Measurements from ENCODE around the gene MGAT5.
A peak's percentile ranks its signal among the peaks of the same experiment; 100 is the strongest.

MGAT5 gene

DNA sequence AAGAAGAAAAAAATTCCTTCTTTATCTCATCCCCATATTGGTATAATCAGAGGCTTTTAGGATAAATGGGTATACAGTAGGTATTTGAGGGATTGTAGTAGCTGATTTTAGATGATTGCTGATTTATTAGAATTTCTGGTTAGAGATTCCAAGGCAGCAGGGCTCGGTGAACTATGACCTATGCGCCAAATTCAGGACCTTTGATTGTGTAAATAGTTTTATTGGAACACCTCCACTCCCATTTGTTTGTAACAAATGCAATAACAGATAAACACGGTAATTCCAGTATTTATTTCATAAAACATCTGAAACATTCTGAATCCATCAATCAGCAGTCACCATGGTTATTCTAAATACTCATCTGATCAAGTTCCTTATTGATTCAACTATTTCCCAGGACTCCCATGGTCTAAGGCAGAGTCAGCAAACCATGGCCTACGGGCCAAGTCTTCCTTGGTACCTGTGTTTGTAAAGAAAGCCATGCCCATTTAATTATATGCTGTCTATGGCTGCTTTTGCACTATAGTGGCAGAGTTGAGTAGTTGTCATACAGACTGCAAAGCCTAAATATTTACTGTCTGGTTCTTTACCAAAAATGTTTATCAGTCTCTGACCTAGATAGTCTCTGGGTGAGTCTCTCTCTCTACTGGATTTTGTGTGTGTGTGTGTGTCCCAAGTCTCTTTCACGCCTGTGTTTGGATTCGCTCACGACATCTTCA lies 4.3 kb downstream of the MGAT5 start:
- H3K4me1 Mint-ChIP-seq = peaks cover 63% of the 10 kb centered on the region
- H3K27ac Mint-ChIP-seq = peak overlapping the region; percentile 15
- DNase-seq (ENCODE audit: low spot score in 2 of 2) (no peak), ATAC-seq (no peak)
- H3K4me3 Mint-ChIP-seq = peak overlapping the region; percentile 21
- peaks cover 14% of the 10 kb centered on the region for H3K36me3 Mint-ChIP-seq
- H3K9me3 Mint-ChIP-seq = no peaks in the 10 kb centered on the region

GRCh38 chr2:134258684-134259388 lies 5.0 kb downstream of the MGAT5 start:
- Mint-ChIP-seq H3K27ac (peak overlapping the region; percentile 15), H3K36me3 (peaks cover 14% of the 10 kb centered on the region), H3K4me3 (peak overlapping the region; percentile 21), H3K4me1 (peaks cover 56% of the 10 kb centered on the region), H3K9me3 (no peaks in the 10 kb centered on the region)
- DNase-seq (ENCODE audit: low spot score in 2 of 2) = peak in 1 of 2 donors; percentile 67
- peak; percentile 97 for ATAC-seq

DNA sequence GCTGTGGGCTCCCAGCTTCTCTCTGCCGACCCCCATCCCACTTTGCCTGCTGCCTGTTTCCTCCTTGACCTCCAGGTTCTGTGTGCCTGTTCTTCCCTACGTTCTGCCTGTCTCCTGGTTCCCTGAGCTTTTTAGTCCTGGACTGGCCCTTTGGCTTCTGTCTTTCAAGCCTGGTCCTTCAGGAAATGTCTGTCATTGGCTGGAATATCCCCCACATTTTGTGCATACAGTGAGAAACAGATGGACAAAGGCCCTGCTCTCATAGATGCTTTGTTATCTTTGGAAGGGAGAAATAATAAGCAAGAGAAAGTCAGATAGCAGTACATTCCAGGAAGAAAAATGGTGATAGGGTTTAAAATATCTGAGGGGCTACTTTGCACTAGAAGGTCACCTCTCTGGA lies 5.7 kb downstream of the MGAT5 start:
- no peak for ATAC-seq
- no peak for DNase-seq (ENCODE audit: low spot score in 2 of 2)
- H3K4me1 Mint-ChIP-seq = peaks cover 52% of the 10 kb centered on the region
- peak overlapping the region; percentile 21 for H3K4me3 Mint-ChIP-seq
- no peaks in the 10 kb centered on the region for H3K9me3 Mint-ChIP-seq
- H3K27ac Mint-ChIP-seq = no peak overlapping the region
- H3K36me3 Mint-ChIP-seq = peaks cover 8% of the 10 kb centered on the region

DNA sequence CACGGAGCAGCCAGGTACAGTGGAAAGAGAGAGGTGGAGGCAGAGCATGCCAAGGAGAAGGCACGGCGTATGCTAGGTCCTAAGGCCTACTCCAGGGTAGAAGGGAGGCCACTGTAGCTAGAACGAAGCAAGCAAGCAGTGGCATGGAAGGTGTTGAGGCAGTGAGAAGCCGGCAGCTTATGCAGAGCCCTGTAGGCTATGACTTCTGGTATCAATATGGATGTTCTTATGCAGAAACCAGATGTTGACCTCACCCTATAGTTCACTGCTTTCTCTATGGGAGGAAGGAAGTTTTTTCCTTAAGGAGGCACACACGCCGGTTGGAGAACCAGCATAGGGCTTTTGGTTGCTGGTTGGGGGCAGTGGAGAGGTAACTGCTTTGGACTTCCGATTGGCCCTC lies 6.1 kb downstream of the MGAT5 start:
- Mint-ChIP-seq H3K27ac (no peak overlapping the region), H3K9me3 (no peaks in the 10 kb centered on the region), H3K4me1 (peaks cover 52% of the 10 kb centered on the region), H3K36me3 (peaks cover 3% of the 10 kb centered on the region), H3K4me3 (no peak overlapping the region)
- DNase-seq (ENCODE audit: low spot score in 2 of 2) = no peak
- no peak for ATAC-seq

DNA sequence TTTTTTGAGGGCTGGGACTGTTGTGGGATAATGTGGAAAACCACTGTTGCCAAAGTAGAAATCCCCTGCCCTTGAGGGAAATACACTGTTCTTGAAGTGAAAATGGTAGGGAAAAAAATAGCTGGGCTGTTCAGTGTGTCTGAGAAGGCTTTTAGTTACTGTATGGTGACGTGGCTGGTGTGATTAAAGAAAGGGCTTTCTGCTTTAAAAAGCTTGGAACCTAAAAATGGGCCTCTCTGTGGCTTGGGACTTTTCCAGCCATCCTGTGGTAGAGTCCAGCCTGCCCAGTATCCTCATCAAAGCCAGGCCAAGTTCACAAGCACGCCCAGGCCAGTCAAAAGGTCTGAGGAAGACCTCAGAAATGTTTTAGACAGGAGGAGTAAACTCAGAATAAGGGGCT lies 6.8 kb downstream of the MGAT5 start:
- Mint-ChIP-seq H3K27ac (no peak overlapping the region), H3K4me3 (no peak overlapping the region), H3K36me3 (no peaks in the 10 kb centered on the region), H3K4me1 (peaks cover 52% of the 10 kb centered on the region), H3K9me3 (no peaks in the 10 kb centered on the region)
- no peak for ATAC-seq
- DNase-seq (ENCODE audit: low spot score in 2 of 2) = no peak

GRCh38 chr2:134261398-134262131 lies 7.7 kb downstream of the MGAT5 start:
- no peaks in the 10 kb centered on the region for H3K36me3 Mint-ChIP-seq
- no peak overlapping the region for H3K4me3 Mint-ChIP-seq
- H3K9me3 Mint-ChIP-seq = no peaks in the 10 kb centered on the region
- DNase-seq (ENCODE audit: low spot score in 2 of 2) (no peak), ATAC-seq (peak; percentile 68)
- peak overlapping the region; percentile 50 for H3K27ac Mint-ChIP-seq
- H3K4me1 Mint-ChIP-seq = peaks cover 52% of the 10 kb centered on the region

DNA sequence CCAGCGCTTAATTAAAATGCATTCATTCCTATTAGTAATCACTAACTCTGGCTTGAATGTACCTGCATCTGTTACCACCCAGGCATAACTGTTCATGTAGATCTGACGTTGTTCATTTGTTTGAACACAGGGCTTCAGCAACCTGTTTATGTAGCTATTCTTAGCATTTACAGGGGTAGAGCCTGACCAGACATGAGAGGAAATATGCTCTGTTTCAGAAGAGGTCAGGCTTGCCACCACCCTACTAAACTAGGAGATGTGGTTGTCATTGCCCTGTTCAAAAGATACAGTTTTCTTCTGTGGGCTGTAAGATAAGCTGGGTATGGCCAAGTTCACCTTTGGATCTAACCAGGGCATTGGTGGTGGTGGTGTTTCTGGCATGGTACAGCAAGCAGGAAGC lies 8.8 kb downstream of the MGAT5 start:
- peaks cover 42% of the 10 kb centered on the region for H3K4me1 Mint-ChIP-seq
- no peak for ATAC-seq
- H3K27ac Mint-ChIP-seq = no peak overlapping the region
- no peaks in the 10 kb centered on the region for H3K36me3 Mint-ChIP-seq
- H3K9me3 Mint-ChIP-seq = no peaks in the 10 kb centered on the region
- no peak for DNase-seq (ENCODE audit: low spot score in 2 of 2)
- H3K4me3 Mint-ChIP-seq = no peak overlapping the region

DNA sequence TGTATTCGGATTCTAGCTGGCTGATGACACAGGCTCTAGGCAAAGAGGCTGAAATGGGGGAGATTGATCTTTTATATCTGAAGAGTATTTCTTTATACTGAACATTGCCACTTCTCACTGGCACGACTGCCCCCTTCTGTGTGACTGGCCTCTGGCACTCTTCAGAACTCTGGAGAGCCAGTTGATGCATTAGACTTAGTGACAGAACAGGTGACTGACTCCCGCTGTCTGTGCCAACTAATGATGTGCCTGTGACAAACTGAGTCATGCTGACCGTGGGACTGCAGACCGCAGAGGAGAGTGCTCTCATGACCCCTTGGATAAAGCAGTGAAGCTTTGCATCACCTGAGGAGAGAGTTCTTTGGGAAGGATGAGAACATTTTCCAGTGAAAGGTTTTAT lies 14.4 kb downstream of the MGAT5 start:
- Mint-ChIP-seq H3K9me3 (no peaks in the 10 kb centered on the region), H3K36me3 (peaks cover 34% of the 10 kb centered on the region), H3K27ac (no peak overlapping the region), H3K4me3 (no peak overlapping the region), H3K4me1 (peaks cover 23% of the 10 kb centered on the region)
- ATAC-seq (no peak), DNase-seq (ENCODE audit: low spot score in 2 of 2) (no peak)

- Mint-ChIP-seq H3K36me3 (peaks cover 39% of the 10 kb centered on the region), H3K4me3 (no peak overlapping the region), H3K4me1 (peaks cover 26% of the 10 kb centered on the region), H3K27ac (no peak overlapping the region), H3K9me3 (no peaks in the 10 kb centered on the region)
- ATAC-seq (no peak), DNase-seq (ENCODE audit: low spot score in 2 of 2) (no peak)
Measured at GRCh38 chr2:134269230-134269629, 15.4 kb downstream of the MGAT5 start.

DNA sequence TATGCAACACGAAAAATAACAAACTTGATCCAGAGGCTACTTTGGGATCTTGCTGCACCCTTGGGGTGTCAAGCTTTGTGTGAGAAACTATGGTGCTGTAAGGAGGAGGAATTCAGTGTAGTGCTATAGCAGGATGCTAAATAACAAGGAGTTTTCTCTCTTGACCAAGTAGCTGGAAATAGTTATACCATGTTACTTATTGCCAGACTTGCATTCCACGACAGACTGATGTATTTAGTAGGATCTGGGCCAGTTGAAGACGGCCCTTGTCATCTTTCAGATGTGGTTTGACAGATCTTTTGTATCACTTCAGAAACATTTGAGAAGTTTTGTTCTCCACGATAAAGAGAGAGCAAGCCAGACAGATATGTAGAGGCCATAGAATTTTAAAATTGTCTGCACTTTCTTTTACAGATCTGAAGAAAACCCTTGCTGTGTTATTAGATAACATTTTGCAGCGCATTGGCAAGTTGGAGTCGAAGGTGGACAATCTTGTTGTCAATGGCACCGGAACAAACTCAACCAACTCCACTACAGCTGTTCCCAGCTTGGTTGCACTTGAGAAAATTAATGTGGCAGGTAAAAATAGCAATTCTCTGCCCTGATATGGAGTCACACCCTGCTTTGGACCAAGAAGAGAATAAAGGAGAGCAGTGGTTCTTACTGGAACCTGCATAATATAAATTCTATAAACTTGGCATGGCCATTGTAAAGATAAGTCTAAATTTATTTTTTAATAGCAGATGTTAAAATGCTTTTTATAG lies 16.3 kb downstream of the MGAT5 start:
- peaks cover 44% of the 10 kb centered on the region for H3K36me3 Mint-ChIP-seq

GRCh38 chr2:134271758-134272157 lies 17.9 kb downstream of the MGAT5 start:
- H3K36me3 Mint-ChIP-seq = peaks cover 48% of the 10 kb centered on the region
- ATAC-seq (peak; percentile 84), DNase-seq (ENCODE audit: low spot score in 2 of 2) (no peak)
- no peaks in the 10 kb centered on the region for H3K9me3 Mint-ChIP-seq
- H3K4me3 Mint-ChIP-seq = no peak overlapping the region
- peaks cover 45% of the 10 kb centered on the region for H3K4me1 Mint-ChIP-seq
- no peak overlapping the region for H3K27ac Mint-ChIP-seq

More for the DNA sequence above, 16.3 kb downstream of the MGAT5 start:
- Mint-ChIP-seq H3K27ac (no peak overlapping the region), H3K4me1 (peaks cover 32% of the 10 kb centered on the region), H3K4me3 (no peak overlapping the region), H3K9me3 (no peaks in the 10 kb centered on the region)
- no peak for DNase-seq (ENCODE audit: low spot score in 2 of 2)
- no peak for ATAC-seq

GRCh38 chr2:134272806-134273205 lies 18.9 kb downstream of the MGAT5 start:
- no peak for ATAC-seq
- H3K27ac Mint-ChIP-seq = no peak overlapping the region
- peaks cover 3% of the 10 kb centered on the region for H3K9me3 Mint-ChIP-seq
- DNase-seq (ENCODE audit: low spot score in 2 of 2) = no peak
- no peak overlapping the region for H3K4me3 Mint-ChIP-seq
- H3K4me1 Mint-ChIP-seq = peaks cover 54% of the 10 kb centered on the region
- H3K36me3 Mint-ChIP-seq = peaks cover 54% of the 10 kb centered on the region

- DNase-seq (ENCODE audit: low spot score in 2 of 2) (no peak), ATAC-seq (no peak)
- peaks cover 3% of the 10 kb centered on the region for H3K9me3 Mint-ChIP-seq
- peaks cover 50% of the 10 kb centered on the region for H3K4me1 Mint-ChIP-seq
- no peak overlapping the region for H3K27ac Mint-ChIP-seq
- H3K4me3 Mint-ChIP-seq = no peak overlapping the region
- H3K36me3 Mint-ChIP-seq = peaks cover 54% of the 10 kb centered on the region
Measured at GRCh38 chr2:134273256-134273983, 19.5 kb downstream of the MGAT5 start.

DNA sequence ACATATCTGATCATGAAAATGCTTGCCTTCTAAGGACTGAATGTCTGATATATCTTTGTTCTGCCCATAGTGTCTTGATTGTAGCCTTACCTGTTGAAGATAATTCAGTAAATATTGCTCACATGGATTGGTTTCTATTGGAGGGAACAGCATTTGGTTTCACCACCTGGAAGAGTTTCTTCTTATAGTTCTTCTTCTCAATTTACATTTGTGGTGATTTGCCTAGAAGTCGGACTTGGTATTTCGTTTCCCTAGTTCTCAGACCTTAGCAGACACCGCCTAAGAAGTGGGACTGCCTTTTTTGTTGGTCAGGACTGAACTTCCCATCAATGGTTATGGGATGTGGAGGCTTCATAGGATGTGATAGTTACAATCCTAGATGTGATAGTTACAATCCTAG lies 20.2 kb downstream of the MGAT5 start:
- no peak for ATAC-seq
- Mint-ChIP-seq H3K4me1 (peaks cover 47% of the 10 kb centered on the region), H3K27ac (no peak overlapping the region), H3K9me3 (peaks cover 3% of the 10 kb centered on the region), H3K4me3 (no peak overlapping the region), H3K36me3 (peaks cover 54% of the 10 kb centered on the region)
- no peak for DNase-seq (ENCODE audit: low spot score in 2 of 2)

Measured in stimulated activated effector memory CD8-positive, alpha-beta T cell treated with anti-CD3 and anti-CD28 coated beads, Interleukin-12 subunit alpha, Interleukin-12 subunit beta, amount 100 ng/mL, for 72 hours (primary cell).